GM12878 (cell line): ENCODE data around the gene MBD3. TPM values are rescaled to one million over a fixed set of nuclear protein-coding genes. Genes with fewer than 3 reads are reported as not detected.

Experiments used
- ATAC-seq: fragments of 200-7000 bp; cut with Tn5 transposase; 3 replicates; pipeline ENCODE4 v1.9.1; 2020; ENCODE audit warnings: mild to moderate bottlenecking, moderate library complexity
- BruUV-seq: library from RNA; stranded (reverse); fragments of 400-500 nt; replicated peaks from 2 replicates; lab custom pipeline; 2021; lab: Mats Ljungman, UMichigan
- CTCF ChIA-PET: fragments of 300-600 bp; sonication (Branson Sonifier 250); formaldehyde crosslinking; extraction: SDS; loops from one replicate; lab custom pipeline; 2021; ENCODE audit warnings: inconsistent platforms; lab: Yijun Ruan, JAX
- POLR2A ChIA-PET: fragments of 350-600 bp; formaldehyde crosslinking; extraction: SDS; loops from one replicate; lab custom pipeline; 2021; ENCODE audit warnings: inconsistent platforms; lab: Charles Lee
- RAD21 ChIA-PET: fragments of 300-600 bp; sonication (Branson Sonifier 250); formaldehyde crosslinking; loops from one replicate; lab custom pipeline; 2023; ENCODE audit warnings: antibody characterized with exemption; ENCODE audit not compliant: unreplicated experiment; lab: Charles Lee
- SMC1A ChIA-PET: fragments of 300-600 bp; sonication (Branson Sonifier 250); formaldehyde crosslinking; loops from one replicate; lab custom pipeline; 2023; ENCODE audit not compliant: unreplicated experiment, uncharacterized antibody; lab: Charles Lee
- DNase-seq: peaks from one replicate; pipeline ENCODE4 v3.0.0-alpha.2; 2011; ENCODE audit warnings: low read depth, low spot score
- FAIRE-seq: peaks from 3 replicates; lab custom pipeline; 2011; peaks lifted over from hg19 to GRCh38; lab: Jason Lieb, UNC
- H2AFZ ChIP-seq: 2 replicates; pipeline ENCODE4 v1.6.0; 2011; ENCODE audit warnings: low read depth, low read length, control low read depth; ENCODE audit not compliant: control insufficient read depth
- H3K27ac ChIP-seq: 2 replicates; pipeline ENCODE4 v1.5.1; 2011; ENCODE audit warnings: control low read depth; ENCODE audit not compliant: control insufficient read depth, insufficient read depth
- H3K27me3 ChIP-seq, 2 experiments: replicated peaks in 1 of 2; 2 replicates each; pipeline versions ENCODE4 v1.6.0 to v1.6.1; 2011; ENCODE audit warnings: low read length in 1 of 2; ENCODE audit not compliant: control insufficient read depth in 2 of 2, insufficient read depth in 2 of 2
- H3K36me3 ChIP-seq, 2 experiments: 2 replicates each; pipeline ENCODE4 v1.5.1; 2011; ENCODE audit warnings: low read length in 1 of 2; ENCODE audit not compliant: control insufficient read depth in 2 of 2, insufficient read depth in 2 of 2
- H3K4me1 ChIP-seq: 2 replicates; pipeline ENCODE4 v1.6.1; 2011; ENCODE audit warnings: mild to moderate bottlenecking, low read length, moderate library complexity, mixed read lengths; ENCODE audit not compliant: control insufficient read depth, insufficient read depth
- H3K4me2 ChIP-seq: 2 replicates; pipeline ENCODE4 v1.6.0; 2011; ENCODE audit warnings: control low read depth; ENCODE audit not compliant: control insufficient read depth, insufficient read depth
- H3K4me3 ChIP-seq: fragments of 200-600 bp; sonication (generic); 2 replicates; pipeline ENCODE4 v1.5.1; 2016
- H3K79me2 ChIP-seq: 2 replicates; pipeline ENCODE4 v1.6.0; 2011; ENCODE audit warnings: low read length; ENCODE audit not compliant: control insufficient read depth, insufficient read depth
- H3K9ac ChIP-seq: 2 replicates; pipeline ENCODE4 v1.8.0; 2011; ENCODE audit warnings: low read length, control low read depth, mixed read lengths; ENCODE audit not compliant: control insufficient read depth, insufficient read depth
- H3K9me3 ChIP-seq: replicated peaks from 3 replicates; pipeline ENCODE4 v1.5.1; 2011; ENCODE audit warnings: mild to moderate bottlenecking, low read length; ENCODE audit not compliant: control insufficient read depth, insufficient read depth
- H4K20me1 ChIP-seq: 2 replicates; pipeline ENCODE4 v1.6.0; 2011; ENCODE audit not compliant: control insufficient read depth, insufficient read depth
- CEBPB ChIP-seq, 2 experiments: fragments of 150-350 bp in 1 of 2; IDR thresholded peaks; 2 replicates each; pipeline ENCODE4 v1.6.1; 2012 to 2014; ENCODE audit warnings: low read depth in 2 of 2, low read length in 2 of 2, borderline replicate concordance in 1 of 2, inconsistent platforms in 1 of 2
- CHD4 ChIP-seq: fragments of 200-600 bp; sonication (generic); IDR thresholded peaks from 2 replicates; pipeline ENCODE4 v1.6.1; 2016; ENCODE audit warnings: mild to moderate bottlenecking
- CREB1 ChIP-seq: IDR thresholded peaks from 2 replicates; pipeline ENCODE4 v1.6.1; 2012; ENCODE audit warnings: low read depth, mild to moderate bottlenecking, inconsistent platforms
- HDGF ChIP-seq: fragments of 450-650 bp; IDR thresholded peaks from 2 replicates; pipeline ENCODE4 v1.6.1; 2016; ENCODE audit warnings: antibody characterized with exemption
- KAT2A ChIP-seq: conservative IDR thresholded peaks from 2 replicates; pipeline ENCODE4 v1.6.1; 2011; ENCODE audit warnings: low read depth, low read length; ENCODE audit not compliant: control insufficient read depth
- POLR2AphosphoS5 ChIP-seq: IDR thresholded peaks from 2 replicates; pipeline ENCODE4 v1.6.1; 2011; ENCODE audit warnings: mild to moderate bottlenecking, low read length, inconsistent platforms
- RB1 ChIP-seq: fragments of 450-650 bp; formaldehyde crosslinking; IDR thresholded peaks from 2 replicates; pipeline ENCODE4 v1.6.1; 2017; ENCODE audit warnings: mild to moderate bottlenecking, borderline replicate concordance
- YY1 ChIP-seq: IDR thresholded peaks from 2 replicates; pipeline ENCODE4 v1.6.1; 2011; ENCODE audit warnings: low read depth, mild to moderate bottlenecking, low read length
- ZBTB11 ChIP-seq: fragments of 450-650 bp; formaldehyde crosslinking; IDR thresholded peaks from 2 replicates; pipeline ENCODE4 v1.5.0; 2022; ENCODE audit warnings: mild to moderate bottlenecking, missing genetic modification characterization
- WGBS: methylation state at CpG from one replicate; pipeline ENCODE4 v1.1.6; 2016; ENCODE audit warnings: low lambda C conversion rate; ENCODE audit not compliant: insufficient replicate concordance, insufficient coverage; ENCODE audit errors: missing lambda C conversion rate; 5-methylcytosine and 5-hydroxymethylcytosine counted together
- in situ Hi-C: fragments of 300-500 bp; cut with MboI; formaldehyde crosslinking; loops from 9 replicates; pipeline ENCODE4 v1.14.3; 2018; ENCODE audit warnings: mixed read lengths
- intact Hi-C: fragments of 100-400 bp; cut with micrococcal nuclease; formaldehyde crosslinking; loops from one replicate; pipeline ENCODE4 v1.14.2; 2022; ENCODE audit not compliant: unreplicated experiment
- polyA plus RNA-seq, 11 experiments: library from polyadenylated mRNA; depleted of rRNA in 4 of 11; unstranded in 6 of 11; stranded (reverse) in 5 of 11; fragments of >200 nt; fragmentation: Nextera tagmentation in 4 of 11; fragmentation: Illumina TruSeq in 1 of 11; extraction: Ambion mirVana in 4 of 11; extraction: Trizol in 1 of 11; gene quantifications; 1 replicate in 1 of 11; 2 replicates in 10 of 11; pipeline versions ENCODE4 v1.2.1 to v1.2.3, GENCODE V29; 2011 to 2016; ENCODE audit warnings: inconsistent platforms in 2 of 11, missing spikeins in 2 of 11, low read depth in 1 of 11
- total RNA-seq, 4 experiments: library from RNA; depleted of rRNA in 3 of 4; stranded (reverse); fragments of >200 nt in 3 of 4; fragmentation: Illumina TruSeq in 1 of 4; extraction: Trizol in 1 of 4; gene quantifications; 2 replicates each; pipeline versions ENCODE4 v1.2.1 to v1.2.3, GENCODE V29; 2013 to 2021
- TF ChIP-seq, protein P1 (sequence below): fragments of 450-650 bp; IDR thresholded peaks from 2 replicates; pipeline ENCODE4 v1.6.1; 2016; ENCODE audit warnings: mild to moderate bottlenecking
- TF ChIP-seq, protein P2 (sequence below): fragments of 150-350 bp; IDR thresholded peaks from 2 replicates; pipeline ENCODE4 v1.6.1; 2016; ENCODE audit warnings: low read depth, low read length

MBD3 gene
- total and polyA plus RNA-seq, 10 of the 15 experiments (the other 5 are each of a cell fraction or from before 2014, with no cell fraction given), result 0.13 to 107 (median 21.9) TPM

GRCh38 chr19:1616396-1616795, 23.7 kb upstream of the MBD3 start:
- no peaks in the 10 kb centered on the region for H3K9me3 ChIP-seq
- RAD21 ChIA-PET, result no interaction called here
- in situ Hi-C loops, result no loop called here
- peaks cover 18 to 69% of the 10 kb centered on the region in 2 experiments for H3K36me3 ChIP-seq
- no peak for ATAC-seq
- no peaks in the 10 kb centered on the region for H3K4me1 ChIP-seq
- 99% methylated on average over 6 of the region's 8 CpGs for WGBS
- DNase-seq, result no peak
- H3K4me3 ChIP-seq, result no peak overlapping the region
- H4K20me1 ChIP-seq, result no peaks in the 10 kb centered on the region
- H3K4me2 ChIP-seq, result no peak overlapping the region
- H3K27ac ChIP-seq, result no peak overlapping the region
- CTCF ChIA-PET, result interaction anchor here (0.9 to 1.5 kb wide), 3 partner anchors 34 to 148 kb away, joined by 3 to 4 read pairs (median 4); no protein-coding TSS in a partner anchor
- no peak overlapping the region for H2AFZ ChIP-seq
- intact Hi-C loops, result no loop called here
- no peak overlapping the region for H3K9ac ChIP-seq
- no peaks in the 10 kb centered on the region for H3K27me3 ChIP-seq
- SMC1A ChIA-PET, result interaction anchor here (1.5 kb wide), 1 partner anchor 56 kb away, joined by 4 read pairs; no protein-coding TSS in a partner anchor
- FAIRE-seq, result no peak
- BruUV-seq, result no TSS peak
- POLR2A ChIA-PET, result interaction anchor here (1.5 kb wide), 1 partner anchor 11 kb away, joined by 3 read pairs; no protein-coding TSS in a partner anchor
- H3K79me2 ChIP-seq, result no peaks in the 10 kb centered on the region
- TF ChIP-seq ZBTB11 (no peak), CHD4 (no peak), CEBPB (IDR thresholded peaks at IDR 0.05; ENCODE audit: borderline replicate concordance in 1 of 2, low read depth in 2 of 2, low read length in 2 of 2) (no peak), KAT2A (no peak), YY1 (no peak), HDGF (no peak), CREB1 (no peak), POLR2AphosphoS5 (no peak), RB1 (no peak)
- TF ChIP-seq, protein P1, sequence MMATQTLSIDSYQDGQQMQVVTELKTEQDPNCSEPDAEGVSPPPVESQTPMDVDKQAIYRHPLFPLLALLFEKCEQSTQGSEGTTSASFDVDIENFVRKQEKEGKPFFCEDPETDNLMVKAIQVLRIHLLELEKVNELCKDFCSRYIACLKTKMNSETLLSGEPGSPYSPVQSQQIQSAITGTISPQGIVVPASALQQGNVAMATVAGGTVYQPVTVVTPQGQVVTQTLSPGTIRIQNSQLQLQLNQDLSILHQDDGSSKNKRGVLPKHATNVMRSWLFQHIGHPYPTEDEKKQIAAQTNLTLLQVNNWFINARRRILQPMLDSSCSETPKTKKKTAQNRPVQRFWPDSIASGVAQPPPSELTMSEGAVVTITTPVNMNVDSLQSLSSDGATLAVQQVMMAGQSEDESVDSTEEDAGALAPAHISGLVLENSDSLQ, result no peak
- TF ChIP-seq, protein P2, sequence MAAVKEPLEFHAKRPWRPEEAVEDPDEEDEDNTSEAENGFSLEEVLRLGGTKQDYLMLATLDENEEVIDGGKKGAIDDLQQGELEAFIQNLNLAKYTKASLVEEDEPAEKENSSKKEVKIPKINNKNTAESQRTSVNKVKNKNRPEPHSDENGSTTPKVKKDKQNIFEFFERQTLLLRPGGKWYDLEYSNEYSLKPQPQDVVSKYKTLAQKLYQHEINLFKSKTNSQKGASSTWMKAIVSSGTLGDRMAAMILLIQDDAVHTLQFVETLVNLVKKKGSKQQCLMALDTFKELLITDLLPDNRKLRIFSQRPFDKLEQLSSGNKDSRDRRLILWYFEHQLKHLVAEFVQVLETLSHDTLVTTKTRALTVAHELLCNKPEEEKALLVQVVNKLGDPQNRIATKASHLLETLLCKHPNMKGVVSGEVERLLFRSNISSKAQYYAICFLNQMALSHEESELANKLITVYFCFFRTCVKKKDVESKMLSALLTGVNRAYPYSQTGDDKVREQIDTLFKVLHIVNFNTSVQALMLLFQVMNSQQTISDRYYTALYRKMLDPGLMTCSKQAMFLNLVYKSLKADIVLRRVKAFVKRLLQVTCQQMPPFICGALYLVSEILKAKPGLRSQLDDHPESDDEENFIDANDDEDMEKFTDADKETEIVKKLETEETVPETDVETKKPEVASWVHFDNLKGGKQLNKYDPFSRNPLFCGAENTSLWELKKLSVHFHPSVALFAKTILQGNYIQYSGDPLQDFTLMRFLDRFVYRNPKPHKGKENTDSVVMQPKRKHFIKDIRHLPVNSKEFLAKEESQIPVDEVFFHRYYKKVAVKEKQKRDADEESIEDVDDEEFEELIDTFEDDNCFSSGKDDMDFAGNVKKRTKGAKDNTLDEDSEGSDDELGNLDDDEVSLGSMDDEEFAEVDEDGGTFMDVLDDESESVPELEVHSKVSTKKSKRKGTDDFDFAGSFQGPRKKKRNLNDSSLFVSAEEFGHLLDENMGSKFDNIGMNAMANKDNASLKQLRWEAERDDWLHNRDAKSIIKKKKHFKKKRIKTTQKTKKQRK, result no peak
